Measurements from ENCODE around the gene CNOT3. TPM values are rescaled to one million over a fixed set of nuclear protein-coding genes. Genes with fewer than 3 reads are reported as not detected.
A peak's percentile ranks its signal among the peaks of the same experiment; 100 is the strongest.

Gene CNOT3
- total RNA-seq, 2 experiments from 2014 or later, result 60.0 to 72.3 TPM

DNA sequence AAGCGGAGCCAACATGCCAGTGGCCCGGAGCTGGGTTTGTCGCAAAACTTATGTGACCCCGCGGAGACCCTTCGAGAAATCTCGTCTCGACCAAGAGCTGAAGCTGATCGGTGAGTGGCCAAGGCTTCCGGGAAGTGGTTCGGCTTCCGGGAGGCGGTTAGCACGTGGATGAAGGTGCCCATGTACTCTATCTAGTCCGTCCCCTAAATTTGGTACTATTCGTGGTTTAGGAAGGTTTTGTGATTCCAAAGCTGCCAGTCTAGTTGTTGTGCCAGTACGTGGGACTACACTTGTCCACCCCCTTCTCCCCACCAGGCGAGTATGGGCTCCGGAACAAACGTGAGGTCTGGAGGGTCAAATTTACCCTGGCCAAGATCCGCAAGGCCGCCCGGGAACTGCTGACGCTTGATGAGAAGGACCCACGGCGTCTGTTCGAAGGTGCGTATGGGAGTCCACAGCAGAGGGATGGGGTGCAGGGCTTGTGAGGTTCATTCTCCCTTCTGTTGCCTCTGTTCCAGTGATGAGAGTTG lies 63.7 kb downstream of the CNOT3 start:
- Mint-ChIP-seq H3K27ac (peak overlapping the region; percentile 100), H3K36me3 (peaks cover 28% of the 10 kb centered on the region), H3K27me3 (no peaks in the 10 kb centered on the region), H3K9me3 (no peaks in the 10 kb centered on the region), H3K4me3 (peak overlapping the region; percentile 100), H3K4me1 (peaks cover 40% of the 10 kb centered on the region)
- POLR2A ChIA-PET, result interaction anchor here (0.7 to 5.7 kb wide), 11 partner anchors 9 to 772 kb away, joined by 3 to 106 read pairs (median 8); partner anchors contain the start of genes CNOT3, LENG1, LENG8 and MBOAT7
- DNase-seq, result no peak
- no peak for ATAC-seq (ENCODE audit: low read depth)

GRCh38 chr19:54201980-54202379 lies 64.4 kb downstream of the CNOT3 start:
- POLR2A ChIA-PET, result interaction anchor here (2.8 to 5.7 kb wide), 3 partner anchors 8 to 42 kb away, joined by 17 to 106 read pairs (median 21); partner anchors contain the start of genes LENG1, MBOAT7 and TSEN34
- H3K4me1 Mint-ChIP-seq, result peaks cover 47% of the 10 kb centered on the region

GRCh38 chr19:54203151-54203611 lies 65.6 kb downstream of the CNOT3 start:
- ATAC-seq (ENCODE audit: low read depth), result no peak
- Mint-ChIP-seq H3K27me3 (no peaks in the 10 kb centered on the region), H3K27ac (peak overlapping the region; percentile 54), H3K9me3 (no peaks in the 10 kb centered on the region), H3K4me1 (peaks cover 59% of the 10 kb centered on the region), H3K4me3 (peak overlapping the region; percentile 100), H3K36me3 (peaks cover 41% of the 10 kb centered on the region)
- POLR2A ChIA-PET, result interaction anchor here (5.7 kb wide), 1 partner anchor 14 kb away, joined by 106 read pairs; the partner anchor contains the start of genes MBOAT7 and TSEN34
- no peak for DNase-seq

More at GRCh38 chr19:54201980-54202379, 64.4 kb downstream of the CNOT3 start:
- Mint-ChIP-seq H3K9me3 (no peaks in the 10 kb centered on the region), H3K27ac (peak overlapping the region; percentile 100), H3K36me3 (peaks cover 33% of the 10 kb centered on the region), H3K4me3 (peak overlapping the region; percentile 100), H3K27me3 (no peaks in the 10 kb centered on the region)
- DNase-seq (no peak), ATAC-seq (ENCODE audit: low read depth) (no peak)

DNA sequence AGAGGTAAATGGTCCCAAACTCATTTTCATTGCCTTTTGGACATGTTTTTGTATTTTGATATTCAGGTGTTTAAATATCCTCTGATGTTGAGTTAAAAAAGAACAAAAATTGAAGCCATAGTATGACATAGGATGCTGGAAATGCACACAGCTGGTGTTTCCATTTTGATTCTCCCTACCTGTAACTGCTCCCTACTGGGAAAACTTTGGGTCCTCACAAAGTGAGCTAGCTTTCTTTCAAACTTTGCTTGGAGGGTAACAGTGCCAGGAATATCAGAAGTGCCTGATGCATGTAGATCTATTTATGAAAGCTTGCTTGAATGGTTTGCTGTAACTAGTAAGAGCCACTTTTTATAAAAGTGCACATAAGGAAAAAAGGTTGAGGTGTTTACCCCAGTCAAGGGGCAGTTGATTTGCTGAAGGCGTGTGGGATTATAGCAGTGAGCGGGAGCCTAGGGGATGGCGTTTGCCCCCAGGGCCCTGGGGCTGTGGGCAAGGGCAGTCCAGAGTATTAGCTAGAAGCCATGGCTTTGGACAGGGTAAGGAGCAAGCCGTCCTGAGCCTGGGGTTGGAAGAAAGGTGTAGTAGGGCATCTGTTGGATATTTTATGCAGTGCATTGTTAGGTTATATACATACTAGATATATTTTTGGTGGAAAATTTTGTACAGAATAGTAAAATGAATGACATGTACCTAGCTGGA lies 67.4 kb downstream of the CNOT3 start:
- Mint-ChIP-seq H3K4me3 (no peak overlapping the region), H3K4me1 (peaks cover 65% of the 10 kb centered on the region), H3K27me3 (no peaks in the 10 kb centered on the region), H3K27ac (no peak overlapping the region), H3K9me3 (no peaks in the 10 kb centered on the region), H3K36me3 (peaks cover 46% of the 10 kb centered on the region)
- DNase-seq, result no peak
- POLR2A ChIA-PET, result interaction anchor here (1.2 to 2.6 kb wide), 2 partner anchors 13 to 17 kb away, joined by 4 to 8 read pairs; no protein-coding TSS in a partner anchor
- no peak for ATAC-seq (ENCODE audit: low read depth)

Other genes starting within 250 kb of the CNOT3 start
- gene CACNG7, start 228.5 kb upstream of the CNOT3 start, total RNA-seq, result not detected
- gene CACNG8, start 174.8 kb upstream of the CNOT3 start, total RNA-seq, result not detected
- not detected for gene CACNG6, start 146.1 kb upstream of the CNOT3 start, total RNA-seq
- not detected for gene VSTM1, start 73.9 kb upstream of the CNOT3 start, total RNA-seq
- not detected for gene TARM1, start 56.4 kb upstream of the CNOT3 start, total RNA-seq
- 1 to 10 TPM in 1 of 2 experiments, under 1 TPM in 1; 0.96 to 1.5 TPM for gene OSCAR, start 37.0 kb upstream of the CNOT3 start, total RNA-seq
- gene NDUFA3, start 34.9 kb upstream of the CNOT3 start, total RNA-seq, result 100 to 1,000 TPM; 134 to 135 TPM
- 10 to 100 TPM; 37.9 to 43.3 TPM for gene TFPT, start 22.1 kb upstream of the CNOT3 start, total RNA-seq
- 10 to 100 TPM; 66.3 to 69.3 TPM for gene PRPF31, start 22.0 kb upstream of the CNOT3 start, total RNA-seq
- 10 to 100 TPM; 10.2 to 12.8 TPM for gene LENG1, start 22.0 kb downstream of the CNOT3 start, total RNA-seq
- 1 to 10 TPM; 1.7 to 3.0 TPM for gene TMC4, start 35.4 kb downstream of the CNOT3 start, total RNA-seq
- gene MBOAT7, start 51.8 kb downstream of the CNOT3 start, total RNA-seq, result 10 to 100 TPM; 49.0 to 52.2 TPM
- 10 to 100 TPM; 16.3 to 17.4 TPM for gene TSEN34, start 53.5 kb downstream of the CNOT3 start, total RNA-seq
- 1,000 to 10,000 TPM; 1,098 to 1,155 TPM for gene RPS9, start 63.1 kb downstream of the CNOT3 start, total RNA-seq
- gene LILRB3, start 85.2 kb downstream of the CNOT3 start, total RNA-seq, result 1 to 10 TPM in 1 of 2 experiments, under 1 TPM in 1; 0.74 to 1.3 TPM
- gene LILRA6, start 105.0 kb downstream of the CNOT3 start, total RNA-seq, result under 1 TPM; 0.60 to 0.64 TPM
- under 1 TPM; 0.28 to 0.36 TPM for gene LILRB5, start 119.5 kb downstream of the CNOT3 start, total RNA-seq
- under 1 TPM; 0.55 to 0.57 TPM for gene LILRB2, start 143.3 kb downstream of the CNOT3 start, total RNA-seq
- not detected for gene LILRA5, start 175.4 kb downstream of the CNOT3 start, total RNA-seq
- gene LILRA4, start 201.4 kb downstream of the CNOT3 start, total RNA-seq, result not detected
- 10 to 100 TPM; 75.0 to 79.2 TPM for gene LAIR1, start 227.2 kb downstream of the CNOT3 start, total RNA-seq

All from activated naive CD8-positive, alpha-beta T cell treated with anti-CD3 and anti-CD28 coated beads, Interleukin-2, amount 10 ng/mL, durations not matched to agents 7 days and 5 days (primary cell).